GM18909 (cell line): ENCODE data around the gene CFC1.
"Not testable (repeated sequence)": the region's sequence is repeated elsewhere in the genome, so short reads cannot be mapped to it uniquely, and the experiment has no call there.

Source experiments
- ATAC-seq: cut with Tn5 transposase; IDR thresholded peaks from one replicate; pipeline ENCODE4 v1.9.1; 2021; ENCODE audit warnings: mild to moderate bottlenecking; ENCODE audit not compliant: unreplicated experiment, poor library complexity

The CFC1 gene

GRCh38 chr2:130584726-130585125 lies 14.6 kb downstream of the CFC1 start:
- ATAC-seq = not testable (repeated sequence)

GRCh38 chr2:130583582-130583981 lies 15.8 kb downstream of the CFC1 start:
- ATAC-seq = not testable (repeated sequence)

GRCh38 chr2:130582970-130583369 lies 16.4 kb downstream of the CFC1 start:
- not testable (repeated sequence) for ATAC-seq

- ATAC-seq = not testable (repeated sequence)
These were observed 17.9 kb downstream of the CFC1 start for GRCh38 chr2:130581491-130581890.

- not testable (repeated sequence) for ATAC-seq
These were observed 20.3 kb downstream of the CFC1 start for GRCh38 chr2:130579121-130579520.

GRCh38 chr2:130577559-130577958 lies 21.8 kb downstream of the CFC1 start:
- ATAC-seq = not testable (repeated sequence)

GRCh38 chr2:130576209-130576784 lies 23.1 kb downstream of the CFC1 start:
- ATAC-seq = not testable (repeated sequence)

- not testable (repeated sequence) for ATAC-seq
These were observed 25.1 kb downstream of the CFC1 start for GRCh38 chr2:130574230-130574629.

- not testable (repeated sequence) for ATAC-seq
These were observed 27.4 kb downstream of the CFC1 start for GRCh38 chr2:130571929-130572328.

- not testable (repeated sequence) for ATAC-seq
These were observed 33.2 kb downstream of the CFC1 start for GRCh38 chr2:130566165-130566564.

- not testable (repeated sequence) for ATAC-seq
These were observed 42.9 kb downstream of the CFC1 start for GRCh38 chr2:130556441-130556840.

GRCh38 chr2:130554178-130554577 lies 45.2 kb downstream of the CFC1 start:
- not testable (repeated sequence) for ATAC-seq

GRCh38 chr2:130549475-130549874 lies 49.9 kb downstream of the CFC1 start:
- ATAC-seq = not testable (repeated sequence)

GRCh38 chr2:130548418-130548817 lies 51.0 kb downstream of the CFC1 start:
- not testable (repeated sequence) for ATAC-seq

- not testable (repeated sequence) for ATAC-seq
These were observed 54.4 kb downstream of the CFC1 start for GRCh38 chr2:130544978-130545377.

- not testable (repeated sequence) for ATAC-seq
These were observed 55.4 kb downstream of the CFC1 start for GRCh38 chr2:130543785-130544528.

GRCh38 chr2:130542789-130543188 lies 56.6 kb downstream of the CFC1 start:
- ATAC-seq = not testable (repeated sequence)
